Lung (tissue), 12 donors: ENCODE results near the gene CORT. TPM values are rescaled to one million over a fixed set of nuclear protein-coding genes. Genes with fewer than 3 reads are reported as not detected.
"Not testable (repeated sequence)": the region's sequence is repeated elsewhere in the genome, so short reads cannot be mapped to it uniquely, and the experiment has no call there.

Experiments used
- ATAC-seq: fragments of 200-7000 bp; cut with Tn5 transposase; one replicate; pipeline ENCODE4 v1.9.1; 2020; ENCODE audit warnings: moderate number of reproducible peaks; ENCODE audit not compliant: insufficient read depth, low FRiP score
- DNase-seq, 3 donors: peaks; one replicate each; pipeline ENCODE4 v3.0.0-alpha.2; 2013 to 2017
- H3K27ac ChIP-seq, 2 donors: one replicate each; pipeline ENCODE4 v1.5.1; 2013; ENCODE audit warnings: mild to moderate bottlenecking in 2 of 2, moderate library complexity in 2 of 2, control low read depth in 1 of 2, inconsistent platforms in 1 of 2, low read depth in 1 of 2, low read length in 1 of 2
- H3K27me3 ChIP-seq, 3 donors: one replicate each; pipeline ENCODE4 v1.5.1; 2013; ENCODE audit warnings: low read length in 2 of 3; ENCODE audit not compliant: control insufficient read depth in 3 of 3, insufficient read depth in 3 of 3
- H3K36me3 ChIP-seq, 4 donors: one replicate each; pipeline ENCODE4 v1.5.1; 2013; ENCODE audit warnings: low read length in 4 of 4, mild to moderate bottlenecking in 1 of 4, moderate library complexity in 1 of 4; ENCODE audit not compliant: control insufficient read depth in 4 of 4, insufficient read depth in 4 of 4
- H3K4me1 ChIP-seq, 5 donors: one replicate each; pipeline ENCODE4 v1.5.1; 2013; ENCODE audit warnings: low read length in 5 of 5, mild to moderate bottlenecking in 2 of 5, moderate library complexity in 1 of 5; ENCODE audit not compliant: control insufficient read depth in 5 of 5, insufficient read depth in 5 of 5
- H3K4me3 ChIP-seq: one replicate; pipeline ENCODE4 v1.5.1; 2013; ENCODE audit warnings: mild to moderate bottlenecking, control low read depth, moderate library complexity
- H3K9ac ChIP-seq, 2 donors: one replicate each; pipeline ENCODE4 v1.5.1; 2013; ENCODE audit warnings: low read length in 2 of 2, control low read depth in 1 of 2; ENCODE audit not compliant: insufficient read depth in 1 of 2
- H3K9me3 ChIP-seq, 4 donors: one replicate each; pipeline ENCODE4 v1.5.1; 2013; ENCODE audit warnings: low read length in 3 of 4, mild to moderate bottlenecking in 1 of 4, moderate library complexity in 1 of 4; ENCODE audit not compliant: control insufficient read depth in 4 of 4, insufficient read depth in 3 of 4
- CTCF ChIP-seq: IDR thresholded peaks from 2 replicates; pipeline ENCODE4 v1.5.1; 2012; ENCODE audit warnings: mild to moderate bottlenecking; ENCODE audit errors: control extremely low read depth, extremely low read depth
- WGBS, 2 donors: extraction: QIAGEN DNeasy Blood & Tissue Kit; methylation state at CpG; one replicate each; pipeline ENCODE4 v1.1.7; 2013; 5-methylcytosine and 5-hydroxymethylcytosine counted together
- polyA plus RNA-seq, 2 donors: library from polyadenylated mRNA; stranded (reverse); fragments of 200-250 nt; gene quantifications; one replicate each; pipeline ENCODE4 v1.2.1, GENCODE V29; 2013
- total RNA-seq, 2 donors: library from RNA; depleted of rRNA in 1 of 2; stranded (reverse); fragments of >200 nt in 1 of 2; gene quantifications; one replicate each; pipeline ENCODE4 v1.2.1, GENCODE V29; 2014 to 2021
- donor health status: control.
- donor health status: control.
- donor health status: Bipolar disorder and iron deficiency.
- donor health status: healthy.
- donor health status: DM: yes; HTN: yes; CAD: no.

Gene CORT
- total and polyA plus RNA-seq, 4 donors, result 0.10 to 0.40 (median 0.20) TPM; not detected in 1

DNA sequence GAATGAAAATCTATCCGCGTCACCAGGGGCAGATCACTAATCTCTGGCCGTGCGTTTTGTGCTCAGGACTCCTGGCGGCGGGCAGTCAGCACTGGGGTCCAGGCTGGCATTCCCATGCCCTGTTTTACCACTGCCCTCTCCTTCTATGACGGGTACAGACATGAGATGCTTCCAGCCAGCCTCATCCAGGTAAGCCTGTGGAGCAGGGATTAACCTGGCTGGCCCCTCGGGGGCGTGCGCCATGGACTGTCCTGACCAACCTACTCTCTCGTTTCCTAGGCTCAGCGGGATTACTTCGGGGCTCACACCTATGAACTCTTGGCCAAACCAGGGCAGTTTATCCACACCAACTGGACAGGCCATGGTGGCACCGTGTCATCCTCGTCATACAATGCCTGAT is 30.5 kb upstream of the CORT start:
- 88 to 98% methylated on average over 15 of the region's 15 CpGs for WGBS, 2 donors
- ATAC-seq, result no peak
- peaks cover 6 to 37% (median 16%) of the 10 kb centered on the region in 4 donors for H3K36me3 ChIP-seq
- H3K27me3 ChIP-seq, result no peaks in the 10 kb centered on the region
- H3K9ac ChIP-seq, result no peak overlapping the region
- H3K27ac ChIP-seq, result no peak overlapping the region
- peaks cover 0 to 6% (median 0%) of the 10 kb centered on the region in 5 donors for H3K4me1 ChIP-seq
- H3K9me3 ChIP-seq, result no peaks in the 10 kb centered on the region
- H3K4me3 ChIP-seq, result no peak overlapping the region
- DNase-seq, result no peak
- no peak for TF ChIP-seq CTCF

DNA sequence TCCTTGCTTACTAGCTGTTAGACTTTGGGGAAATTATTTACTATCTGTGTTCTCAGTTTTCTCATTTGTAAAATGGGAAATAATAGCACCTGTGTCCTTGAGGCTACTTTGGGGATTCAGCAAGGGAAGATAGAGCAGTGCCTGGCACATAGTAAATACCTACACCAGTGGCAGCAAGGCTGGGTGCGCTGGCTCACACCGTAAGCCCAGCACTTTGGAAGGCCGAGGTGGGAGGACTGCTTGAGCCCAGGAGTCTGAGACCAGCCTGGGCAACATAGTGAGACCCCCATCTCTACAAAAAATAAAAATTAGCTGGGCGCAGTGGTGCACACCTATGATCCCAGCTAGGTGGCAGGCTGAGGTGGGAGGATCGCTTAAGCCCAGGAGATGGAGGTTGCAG is 28.2 kb upstream of the CORT start:
- no peak for TF ChIP-seq CTCF
- Histone ChIP-seq H3K36me3 (peaks cover 6 to 30% (median 15%) of the 10 kb centered on the region in 4 donors), H3K9ac (no peak overlapping the region), H3K9me3 (no peaks in the 10 kb centered on the region), H3K27me3 (no peaks in the 10 kb centered on the region), H3K27ac (no peak overlapping the region), H3K4me3 (no peak overlapping the region), H3K4me1 (peaks cover 0 to 8% (median 0%) of the 10 kb centered on the region in 5 donors)
- DNase-seq (no peak), ATAC-seq (no peak)
- 97% methylated on average over 5 of the region's 5 CpGs for WGBS, 2 donors

GRCh38 chr1:10424034-10424433 is 25.8 kb upstream of the CORT start:
- no peak for TF ChIP-seq CTCF
- Histone ChIP-seq H3K27ac (no peak overlapping the region), H3K9ac (no peak overlapping the region), H3K9me3 (no peaks in the 10 kb centered on the region), H3K4me3 (no peak overlapping the region), H3K36me3 (peaks cover 0 to 19% (median 9%) of the 10 kb centered on the region in 4 donors), H3K4me1 (peaks cover 0 to 8% (median 0%) of the 10 kb centered on the region in 5 donors), H3K27me3 (no peaks in the 10 kb centered on the region)
- peak; percentile 78 to 85 (median 78) for DNase-seq
- WGBS, 2 donors, result 66 to 86% methylated on average over 9 of the region's 9 CpGs
- no peak for ATAC-seq

GRCh38 chr1:10424651-10425050 is 25.2 kb upstream of the CORT start:
- DNase-seq (no peak), ATAC-seq (no peak)
- no peak overlapping the region for H3K4me3 ChIP-seq
- no peak overlapping the region for H3K27ac ChIP-seq
- no peak overlapping the region for H3K9ac ChIP-seq
- TF ChIP-seq CTCF, result no peak
- no peaks in the 10 kb centered on the region for H3K9me3 ChIP-seq
- 91 to 93% methylated on average over 8 of the region's 8 CpGs for WGBS, 2 donors
- H3K4me1 ChIP-seq, result peaks cover 0 to 8% (median 0%) of the 10 kb centered on the region in 5 donors
- H3K27me3 ChIP-seq, result no peaks in the 10 kb centered on the region
- H3K36me3 ChIP-seq, result peaks cover 0 to 14% (median 6%) of the 10 kb centered on the region in 4 donors

GRCh38 chr1:10425826-10426534 is 23.9 kb upstream of the CORT start:
- not testable (repeated sequence) for H3K4me3 ChIP-seq, H3K9ac ChIP-seq, H3K9me3 ChIP-seq, H3K27ac ChIP-seq, H3K36me3 ChIP-seq, H3K27me3 ChIP-seq, ATAC-seq, DNase-seq
- peaks cover 0 to 15% (median 4%) of the 10 kb centered on the region in 5 donors for H3K4me1 ChIP-seq
- 87 to 90% methylated on average over 21 of the region's 21 CpGs for WGBS, 2 donors
